HT1080 (cell line): ENCODE data around the gene ZNF765. TPM values are rescaled to one million over a fixed set of nuclear protein-coding genes. Genes with fewer than 3 reads are reported as not detected.

Experiments used
- small RNA-seq: library from RNA; depleted of rRNA; stranded (forward); fragments of <200 nt; gene quantifications from one replicate; pipeline ENCODE3, GENCODE V24; 2014
- total RNA-seq: library from RNA; depleted of rRNA; stranded (reverse); fragments of >200 nt; shearing (Covaris generic); gene quantifications from 2 replicates; pipeline ENCODE4 v1.2.3, GENCODE V29; 2014; rRNA removed

The ZNF765 gene
- total RNA-seq, 1 experiment from 2014 or later: 8.0 TPM

Small RNA genes within 50 kb of the gene (small RNA-seq; reads per million reads assigned to genes)
- gene RPL39P36: not detected

Other genes starting within 250 kb of the ZNF765 start
- 0.31 TPM in 1 of 2 replicates, not detected in the other for gene ZNF347, start 236.1 kb upstream of the ZNF765 start, total RNA-seq
- gene ZNF665, start 201.8 kb upstream of the ZNF765 start, total RNA-seq: not detected in 2 replicates
- gene ZNF677, start 140.3 kb upstream of the ZNF765 start, total RNA-seq: not detected in 2 replicates
- gene VN1R2, start 136.9 kb upstream of the ZNF765 start, total RNA-seq: not detected in 2 replicates
- not detected in 2 replicates for gene VN1R4, start 127.4 kb upstream of the ZNF765 start, total RNA-seq
- gene ZNF845, start 61.4 kb upstream of the ZNF765 start, total RNA-seq: 4.1 and 4.9 TPM in 2 replicates
- 0.73 and 0.85 TPM in 2 replicates for gene ZNF525, start 29.4 kb upstream of the ZNF765 start, total RNA-seq
- 3.9 and 4.9 TPM in 2 replicates for gene ZNF761, start 36.8 kb downstream of the ZNF765 start, total RNA-seq
- 0.98 and 1.1 TPM in 2 replicates for gene ZNF813, start 72.6 kb downstream of the ZNF765 start, total RNA-seq
- gene ZNF331, start 143.0 kb downstream of the ZNF765 start, total RNA-seq: 5.2 and 6.1 TPM in 2 replicates
- gene DPRX, start 236.8 kb downstream of the ZNF765 start, total RNA-seq: not detected in 2 replicates